IPS-18a (cell line): ENCODE data around the gene ABCC11.
"Not testable (repeated sequence)": the region's sequence is repeated elsewhere in the genome, so short reads cannot be mapped to it uniquely, and the experiment has no call there.

ENCODE experiments used
- H3K27ac ChIP-seq: one replicate; pipeline ENCODE4 v1.5.1; 2013; ENCODE audit warnings: low read length
- H3K27me3 ChIP-seq: one replicate; pipeline ENCODE4 v1.6.1; 2013; ENCODE audit warnings: mild to moderate bottlenecking, low read length; ENCODE audit not compliant: control insufficient read depth, insufficient read depth
- H3K36me3 ChIP-seq: one replicate; pipeline ENCODE4 v1.6.1; 2013; ENCODE audit warnings: low read depth, low read length; ENCODE audit not compliant: control insufficient read depth
- H3K4me1 ChIP-seq: one replicate; pipeline ENCODE4 v1.6.1; 2013; ENCODE audit warnings: low read depth, low read length; ENCODE audit not compliant: control insufficient read depth
- H3K4me3 ChIP-seq: one replicate; pipeline ENCODE4 v1.5.1; 2013; ENCODE audit warnings: low read length
- H3K9ac ChIP-seq: one replicate; pipeline ENCODE4 v1.6.1; 2013; ENCODE audit warnings: mild to moderate bottlenecking, low read length, moderate library complexity
- H3K9me3 ChIP-seq: one replicate; pipeline ENCODE4 v1.6.1; 2013; ENCODE audit warnings: low read depth, low read length; ENCODE audit not compliant: control insufficient read depth

ABCC11 gene

DNA sequence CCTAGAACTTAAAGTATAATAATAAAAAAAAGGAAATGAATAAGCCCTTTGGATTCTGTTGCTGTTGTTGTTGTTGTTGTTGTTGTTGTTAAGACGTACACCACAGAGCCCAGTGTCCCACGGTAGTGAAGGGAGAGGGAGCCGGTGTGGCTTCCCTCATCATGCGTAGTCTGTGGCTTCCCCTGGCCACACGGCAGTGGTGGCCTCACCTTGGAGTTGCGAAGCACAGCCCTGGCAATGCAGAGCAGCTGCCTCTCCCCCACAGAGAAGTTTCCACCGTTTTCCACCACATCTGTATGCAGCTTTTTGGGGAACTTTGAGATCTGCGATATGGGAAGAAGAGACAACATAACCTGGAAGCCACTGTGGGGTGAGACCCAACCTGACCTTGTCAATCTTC, 77.4 kb downstream of the ABCC11 start:
- Histone ChIP-seq H3K36me3 (no peaks in the 10 kb centered on the region), H3K4me1 (no peaks in the 10 kb centered on the region), H3K27me3 (no peaks in the 10 kb centered on the region), H3K4me3 (no peak overlapping the region), H3K9me3 (no peaks in the 10 kb centered on the region), H3K9ac (no peak overlapping the region), H3K27ac (no peak overlapping the region)

DNA sequence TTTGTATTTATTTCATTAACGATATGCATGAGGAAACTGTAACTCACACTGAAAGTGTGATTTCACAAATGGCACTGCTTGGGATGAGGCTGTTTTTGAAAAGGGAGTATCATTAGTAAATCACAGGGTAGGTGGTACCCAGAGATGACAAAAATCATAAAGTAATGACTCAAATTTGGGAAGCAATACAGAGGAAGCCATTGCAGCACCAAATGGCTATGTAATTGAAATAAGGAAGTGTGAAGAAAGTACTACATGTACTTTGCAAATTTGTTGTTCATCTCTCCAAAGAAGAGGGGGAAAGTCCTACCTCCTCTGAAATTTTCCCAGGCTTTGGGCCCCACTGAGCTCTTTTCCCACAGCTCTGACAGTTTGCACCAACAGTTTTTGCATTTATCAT, 79.3 kb downstream of the ABCC11 start:
- no peak overlapping the region for H3K9ac ChIP-seq
- H3K27ac ChIP-seq: no peak overlapping the region
- H3K27me3 ChIP-seq: no peaks in the 10 kb centered on the region
- no peaks in the 10 kb centered on the region for H3K9me3 ChIP-seq
- H3K36me3 ChIP-seq: no peaks in the 10 kb centered on the region
- no peaks in the 10 kb centered on the region for H3K4me1 ChIP-seq
- H3K4me3 ChIP-seq: no peak overlapping the region

DNA sequence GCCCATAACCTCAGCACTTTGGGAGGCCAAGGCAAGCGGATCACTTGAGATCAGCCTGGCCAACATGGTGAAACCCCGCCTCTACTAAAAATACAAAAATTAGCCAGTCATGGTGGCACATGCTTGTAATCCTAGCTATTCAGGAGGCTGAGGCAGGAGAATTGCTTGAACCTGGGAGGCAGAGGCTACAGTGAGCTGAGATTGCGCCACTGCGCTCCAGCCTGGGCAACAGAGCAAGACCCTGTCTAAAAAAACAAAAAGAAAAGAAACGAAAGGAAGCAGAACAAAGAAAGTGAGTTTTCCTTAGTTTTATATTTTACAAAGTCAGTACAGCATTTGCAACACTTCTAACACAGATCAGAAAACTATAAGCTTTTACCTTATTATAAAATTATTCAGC, 80.7 kb downstream of the ABCC11 start:
- not testable (repeated sequence) for H3K4me3 ChIP-seq, H3K27ac ChIP-seq, H3K9me3 ChIP-seq, H3K4me1 ChIP-seq, H3K36me3 ChIP-seq, H3K9ac ChIP-seq, H3K27me3 ChIP-seq

DNA sequence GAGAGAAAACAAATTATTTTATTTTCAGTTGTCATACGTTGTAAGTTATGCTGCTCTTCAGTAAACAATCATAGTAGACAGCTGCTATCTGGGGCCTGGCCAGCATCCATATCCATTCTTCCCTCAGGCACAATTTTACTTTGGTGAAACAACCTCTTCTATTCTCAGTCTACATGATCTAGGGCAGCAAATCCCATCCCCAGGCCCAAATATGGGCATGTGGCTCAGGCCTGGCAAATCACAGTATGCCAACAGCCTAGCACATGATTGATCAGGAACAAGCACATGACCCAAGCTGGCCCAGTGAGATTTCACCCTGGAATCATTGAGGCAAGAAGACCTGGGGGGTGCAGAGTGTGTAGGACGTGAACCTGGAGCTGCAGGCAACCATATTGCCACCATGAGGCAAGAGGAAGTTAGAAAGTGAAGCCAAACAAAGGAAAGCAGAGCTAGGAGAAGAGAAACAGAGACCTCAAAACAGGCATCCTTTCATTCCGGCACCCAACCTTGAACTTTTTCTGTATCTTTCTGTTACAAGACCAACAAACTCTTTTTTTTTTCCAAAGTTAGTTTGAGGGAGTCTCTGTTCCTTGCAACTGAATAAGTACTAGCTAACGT, 81.3 kb downstream of the ABCC11 start:
- H3K9ac ChIP-seq: no peak overlapping the region
- H3K4me1 ChIP-seq: no peaks in the 10 kb centered on the region
- no peak overlapping the region for H3K27ac ChIP-seq
- no peaks in the 10 kb centered on the region for H3K36me3 ChIP-seq
- H3K4me3 ChIP-seq: no peak overlapping the region
- no peaks in the 10 kb centered on the region for H3K27me3 ChIP-seq
- H3K9me3 ChIP-seq: no peaks in the 10 kb centered on the region

DNA sequence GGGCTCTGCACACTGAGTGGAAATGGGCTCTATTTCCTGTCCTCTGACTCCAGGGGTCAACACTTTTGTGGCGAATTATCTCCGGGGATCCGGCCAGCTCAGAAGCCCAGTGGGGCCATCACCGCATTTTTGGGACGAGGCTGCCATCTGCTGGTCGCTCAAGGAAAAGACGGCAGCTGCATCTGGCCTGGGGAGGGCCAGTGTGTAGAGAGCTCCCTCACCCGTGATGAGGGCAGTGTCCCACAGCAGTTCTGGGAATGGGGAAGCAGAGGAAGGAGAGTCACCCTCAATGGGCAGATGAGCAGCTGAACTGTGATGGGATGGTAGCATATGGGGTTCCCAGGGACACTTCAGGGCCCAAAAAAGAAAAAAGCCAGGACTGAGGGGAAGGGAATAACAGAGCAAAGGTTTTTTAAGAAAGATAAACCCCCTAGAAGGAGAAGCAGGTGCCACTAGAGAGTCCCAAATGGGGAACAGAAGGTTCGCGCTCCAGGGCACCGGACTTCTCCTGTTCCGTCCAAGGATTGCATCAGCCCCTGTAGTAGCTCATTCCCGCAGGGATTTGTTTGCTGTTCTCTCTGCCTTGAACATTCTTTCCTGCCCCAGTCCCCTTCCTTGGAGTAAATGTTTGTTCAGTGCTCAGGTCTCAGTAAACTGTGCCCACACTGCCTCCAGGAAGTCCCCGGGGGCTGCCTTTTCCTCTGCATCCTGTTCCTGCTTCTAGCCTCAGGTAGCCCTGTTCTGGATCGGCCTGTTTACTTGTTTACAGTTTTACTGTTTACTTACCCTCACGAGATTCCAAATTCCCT, 82.2 kb downstream of the ABCC11 start:
- Histone ChIP-seq H3K9ac (no peak overlapping the region), H3K4me3 (no peak overlapping the region), H3K27ac (no peak overlapping the region)

DNA sequence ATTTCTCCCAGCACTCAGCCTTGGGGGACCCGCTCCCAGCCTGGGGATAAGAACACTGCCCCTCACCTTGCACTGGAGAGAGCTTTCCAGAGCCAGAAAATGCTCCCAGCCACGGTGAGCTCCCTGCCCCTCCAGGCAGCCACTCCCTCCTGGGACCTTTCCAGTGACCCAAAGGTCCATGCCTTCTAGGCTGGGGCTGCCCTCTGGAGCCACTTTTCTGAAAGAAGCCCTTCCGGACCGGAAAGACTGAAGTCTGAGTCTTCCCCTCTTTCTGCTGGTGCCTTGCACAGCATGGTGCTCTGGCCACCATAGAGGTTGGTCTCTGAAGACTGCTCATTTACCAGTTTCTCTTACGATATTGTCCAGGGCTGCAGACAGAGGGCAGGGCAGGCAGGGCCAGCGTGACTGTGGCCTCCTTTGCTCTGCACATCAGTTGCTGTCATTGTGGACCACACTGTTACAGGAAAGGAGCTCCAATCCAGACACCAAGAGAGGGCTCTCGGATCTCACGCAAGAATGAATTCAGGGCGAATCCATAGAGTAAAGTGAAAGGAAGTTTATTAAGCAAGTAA, 84.4 kb downstream of the ABCC11 start:
- Histone ChIP-seq H3K27me3 (no peaks in the 10 kb centered on the region), H3K9me3 (no peaks in the 10 kb centered on the region), H3K4me3 (no peak overlapping the region), H3K4me1 (no peaks in the 10 kb centered on the region), H3K9ac (no peak overlapping the region), H3K36me3 (no peaks in the 10 kb centered on the region), H3K27ac (no peak overlapping the region)

More for the DNA sequence above, 82.2 kb downstream of the ABCC11 start:
- Histone ChIP-seq H3K27me3 (no peaks in the 10 kb centered on the region), H3K9me3 (no peaks in the 10 kb centered on the region), H3K4me1 (no peaks in the 10 kb centered on the region), H3K36me3 (no peaks in the 10 kb centered on the region)

DNA sequence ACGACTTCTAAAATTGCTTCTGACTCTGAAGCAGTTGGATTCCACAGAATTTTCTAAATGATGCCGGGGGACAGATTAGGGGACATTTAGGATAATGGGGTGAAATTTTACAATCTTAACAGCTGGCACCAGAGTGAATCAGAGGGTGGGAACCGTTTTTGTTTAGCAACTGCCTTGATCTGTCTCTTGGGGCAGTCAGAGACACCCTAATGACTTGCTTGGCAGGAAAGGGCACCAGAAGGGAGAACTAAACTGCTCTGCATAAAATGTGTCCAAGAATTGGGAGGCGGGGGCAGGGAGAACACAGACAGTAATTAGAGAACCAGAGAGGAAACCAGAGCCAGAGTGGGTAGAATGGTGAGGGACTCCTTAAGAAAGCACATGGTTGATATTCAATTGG, 85.4 kb downstream of the ABCC11 start:
- no peak overlapping the region for H3K9ac ChIP-seq
- H3K27ac ChIP-seq: no peak overlapping the region
- H3K4me1 ChIP-seq: no peaks in the 10 kb centered on the region
- H3K4me3 ChIP-seq: no peak overlapping the region
- H3K27me3 ChIP-seq: peaks cover 2% of the 10 kb centered on the region
- no peaks in the 10 kb centered on the region for H3K9me3 ChIP-seq
- no peaks in the 10 kb centered on the region for H3K36me3 ChIP-seq

DNA sequence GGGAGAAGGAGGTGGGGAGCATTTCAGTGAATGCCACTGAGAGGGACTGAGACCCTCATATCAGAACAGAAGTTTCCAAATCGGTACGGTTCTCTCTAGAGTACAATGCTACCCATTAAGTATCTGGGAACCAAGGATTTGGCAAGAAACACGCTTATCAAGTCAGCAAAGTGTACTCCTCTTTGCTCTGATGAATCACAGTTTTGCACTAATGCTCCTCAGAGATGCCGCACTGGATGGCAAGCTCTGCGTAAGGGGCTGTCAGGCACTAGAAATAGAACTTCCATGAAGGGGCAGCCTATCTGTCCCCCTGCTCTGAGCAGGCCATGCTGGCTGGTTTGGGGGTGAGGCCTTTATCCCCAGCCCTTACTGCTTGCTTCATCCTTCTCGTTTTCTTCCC, 86.8 kb downstream of the ABCC11 start:
- Histone ChIP-seq H3K4me3 (no peak overlapping the region), H3K9ac (no peak overlapping the region), H3K4me1 (no peaks in the 10 kb centered on the region), H3K36me3 (no peaks in the 10 kb centered on the region), H3K27ac (no peak overlapping the region), H3K27me3 (peaks cover 7% of the 10 kb centered on the region), H3K9me3 (no peaks in the 10 kb centered on the region)

DNA sequence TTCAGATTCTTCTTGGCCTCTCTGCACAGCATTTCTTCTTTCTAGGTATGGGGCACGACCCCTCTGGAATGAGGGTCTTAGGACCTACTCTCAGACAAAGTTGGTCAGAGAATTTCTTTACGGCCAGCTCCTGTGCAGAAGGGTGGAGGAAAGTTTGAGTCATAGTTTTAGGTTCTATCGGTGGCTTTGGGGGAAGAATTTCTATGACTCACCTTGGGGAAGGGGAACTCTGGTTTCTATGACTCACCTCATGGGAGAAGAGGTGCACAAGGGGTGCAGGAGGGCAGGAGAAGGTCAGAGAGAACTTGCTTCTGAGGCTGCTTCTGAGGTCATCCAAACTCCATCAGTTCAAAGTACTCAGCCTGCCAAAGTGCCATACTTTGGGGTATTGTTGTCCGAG, 89.0 kb downstream of the ABCC11 start:
- Histone ChIP-seq H3K27me3 (peaks cover 7% of the 10 kb centered on the region), H3K9me3 (no peaks in the 10 kb centered on the region), H3K4me1 (no peaks in the 10 kb centered on the region), H3K4me3 (no peak overlapping the region), H3K9ac (no peak overlapping the region), H3K36me3 (no peaks in the 10 kb centered on the region), H3K27ac (no peak overlapping the region)

DNA sequence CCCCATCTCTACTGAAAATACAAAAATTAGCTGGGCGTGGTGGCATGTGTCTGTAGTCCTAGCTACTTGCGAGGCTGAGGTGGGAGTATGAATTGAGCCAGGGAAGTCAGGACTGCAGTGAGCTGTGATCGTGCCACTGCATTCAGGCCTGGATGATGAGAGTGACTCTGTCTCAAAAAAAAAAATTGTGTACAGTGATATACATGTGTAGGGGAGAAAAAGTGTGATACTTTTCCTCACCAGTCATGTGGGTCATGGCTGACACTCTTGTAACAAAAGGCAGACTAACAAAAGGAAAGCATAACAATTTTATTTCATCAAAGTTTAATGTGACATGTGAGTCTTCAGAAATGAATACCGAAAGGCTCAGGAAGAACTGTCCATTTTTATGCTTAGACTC, 89.5 kb downstream of the ABCC11 start:
- no peaks in the 10 kb centered on the region for H3K4me1 ChIP-seq
- no peak overlapping the region for H3K27ac ChIP-seq
- no peak overlapping the region for H3K4me3 ChIP-seq
- peaks cover 7% of the 10 kb centered on the region for H3K27me3 ChIP-seq
- H3K36me3 ChIP-seq: no peaks in the 10 kb centered on the region
- H3K9me3 ChIP-seq: no peaks in the 10 kb centered on the region
- no peak overlapping the region for H3K9ac ChIP-seq

DNA sequence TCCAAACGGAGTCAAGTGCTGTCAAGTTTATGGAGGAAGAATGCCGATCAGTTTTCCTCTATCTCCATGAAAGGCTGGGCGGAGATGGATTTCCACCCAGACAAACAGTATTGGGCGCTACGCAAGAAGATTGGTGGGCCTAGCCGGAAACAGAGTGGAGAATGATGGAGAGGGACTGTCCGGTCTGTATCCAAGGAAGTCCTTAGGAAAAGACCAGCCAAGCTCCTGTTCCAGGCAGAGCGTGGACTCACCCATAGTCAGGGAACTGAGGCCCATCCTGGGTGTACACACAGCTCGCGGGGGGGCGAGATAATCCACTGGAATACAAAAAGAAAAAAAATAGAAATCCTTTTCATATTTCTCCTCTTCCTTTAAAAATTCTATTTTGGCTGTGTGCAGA, 90.0 kb downstream of the ABCC11 start:
- Histone ChIP-seq H3K4me3 (no peak overlapping the region), H3K27ac (no peak overlapping the region)

DNA sequence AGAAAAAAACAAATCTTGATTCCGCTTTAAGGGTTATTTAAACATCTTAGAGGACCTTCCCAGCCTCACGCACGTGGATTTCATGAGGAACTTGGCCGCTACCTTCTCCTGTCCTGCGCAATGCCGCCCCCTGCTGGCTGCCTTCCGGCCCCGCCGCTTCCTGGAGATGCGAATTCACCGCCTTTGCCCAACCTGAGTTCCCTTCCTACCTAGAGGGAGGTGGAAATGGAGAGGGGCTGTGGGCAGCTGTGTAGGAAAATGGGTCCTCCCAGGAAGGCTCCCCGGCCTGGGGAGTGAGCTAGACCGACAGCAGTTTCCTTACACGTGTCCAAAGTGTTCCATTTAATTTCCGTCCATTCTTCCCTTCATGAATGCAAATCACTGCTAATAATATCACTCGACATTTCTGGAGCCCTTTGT, 90.5 kb downstream of the ABCC11 start:
- H3K9ac ChIP-seq: no peak overlapping the region
- peaks cover 7% of the 10 kb centered on the region for H3K27me3 ChIP-seq
- H3K27ac ChIP-seq: no peak overlapping the region
- H3K4me3 ChIP-seq: no peak overlapping the region
- no peaks in the 10 kb centered on the region for H3K4me1 ChIP-seq
- no peaks in the 10 kb centered on the region for H3K36me3 ChIP-seq
- no peaks in the 10 kb centered on the region for H3K9me3 ChIP-seq

More for the DNA sequence above, 90.0 kb downstream of the ABCC11 start:
- Histone ChIP-seq H3K27me3 (peaks cover 7% of the 10 kb centered on the region), H3K9ac (no peak overlapping the region), H3K36me3 (no peaks in the 10 kb centered on the region), H3K4me1 (no peaks in the 10 kb centered on the region), H3K9me3 (no peaks in the 10 kb centered on the region)
